ENCODE measurements around the gene SURF1.

DNA sequence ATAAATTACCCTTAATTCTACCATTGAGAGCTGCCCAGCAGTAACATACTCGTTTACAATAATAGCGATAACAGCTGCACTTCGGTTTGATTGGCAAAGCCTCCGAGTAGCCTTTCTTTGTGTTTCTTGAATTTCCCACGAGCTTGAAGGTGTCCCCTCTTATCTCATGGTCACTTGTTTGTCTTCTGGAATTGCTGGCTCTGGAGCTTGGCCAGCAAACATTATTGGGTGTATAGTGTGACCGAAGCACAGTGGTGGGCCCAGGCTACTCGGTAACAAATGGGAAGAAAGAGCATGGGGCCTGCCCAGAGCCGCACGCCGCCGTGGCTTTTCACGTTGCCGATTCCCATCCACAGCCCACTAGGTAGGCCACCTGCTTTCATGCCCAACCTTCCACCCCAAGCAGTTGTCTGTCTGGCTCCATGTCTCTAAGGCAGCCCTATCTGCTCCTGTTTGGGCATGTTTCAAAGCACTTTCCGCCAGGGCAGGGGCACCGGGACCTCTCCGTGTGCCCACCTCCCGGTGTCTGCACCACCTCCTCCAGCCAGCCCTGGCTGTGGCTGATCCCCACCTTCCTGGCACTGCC, 28.5 kb upstream of the SURF1 start:
- TF ChIP-seq POLR2A (IDR thresholded peaks at IDR 0.05; ENCODE audit: low read depth, low read length), result no peak
- no peak for TF ChIP-seq POLR2AphosphoS5 (IDR thresholded peaks at IDR 0.05; ENCODE audit: low read depth, low read length)
- no peak for TF ChIP-seq TAF1 (IDR thresholded peaks at IDR 0.05; ENCODE audit: low read depth, low read length)
- no peak for TF ChIP-seq POU2F2 (IDR thresholded peaks at IDR 0.05; ENCODE audit: low read depth, low read length)

Data from GM12891 (cell line).